ENCODE results near the gene COL5A3.
"Not testable (repeated sequence)": the region's sequence is repeated elsewhere in the genome, so short reads cannot be mapped to it uniquely, and the experiment has no call there.

COL5A3 gene

GRCh38 chr19:9970481-9970880 lies 39.8 kb downstream of the COL5A3 start:
- DNase-seq (ENCODE audit: low read depth): no peak

- DNase-seq (ENCODE audit: low read depth): no peak
Measured at GRCh38 chr19:9969688-9969975, 40.7 kb downstream of the COL5A3 start.

GRCh38 chr19:9968820-9969687 lies 41.2 kb downstream of the COL5A3 start:
- DNase-seq (ENCODE audit: low read depth): no peak

GRCh38 chr19:9967326-9967725 lies 43.0 kb downstream of the COL5A3 start:
- DNase-seq (ENCODE audit: low read depth): no peak

GRCh38 chr19:9966448-9966847 lies 43.9 kb downstream of the COL5A3 start:
- no peak for DNase-seq (ENCODE audit: low read depth)

GRCh38 chr19:9966024-9966423 lies 44.3 kb downstream of the COL5A3 start:
- DNase-seq (ENCODE audit: low read depth): no peak

GRCh38 chr19:9962623-9963290 lies 47.5 kb downstream of the COL5A3 start:
- DNase-seq (ENCODE audit: low read depth): no peak

- DNase-seq (ENCODE audit: low read depth): no peak
Measured at GRCh38 chr19:9961103-9961502, 49.2 kb downstream of the COL5A3 start.

GRCh38 chr19:9958379-9958821 lies 51.9 kb downstream of the COL5A3 start:
- DNase-seq (ENCODE audit: low read depth): no peak

GRCh38 chr19:9956956-9957355 lies 53.3 kb downstream of the COL5A3 start:
- DNase-seq (ENCODE audit: low read depth): no peak

GRCh38 chr19:9953802-9954542 lies 56.3 kb downstream of the COL5A3 start:
- DNase-seq (ENCODE audit: low read depth): no peak

- no peak for DNase-seq (ENCODE audit: low read depth)
Measured at GRCh38 chr19:9952276-9952675, 58.0 kb downstream of the COL5A3 start.

GRCh38 chr19:9947441-9947840 lies 62.9 kb downstream of the COL5A3 start:
- no peak for DNase-seq (ENCODE audit: low read depth)

- DNase-seq (ENCODE audit: low read depth): not testable (repeated sequence)
Measured at GRCh38 chr19:9946528-9947125, 63.7 kb downstream of the COL5A3 start.

GRCh38 chr19:9945319-9945966 lies 64.9 kb downstream of the COL5A3 start:
- no peak for DNase-seq (ENCODE audit: low read depth)

- no peak for DNase-seq (ENCODE audit: low read depth)
Measured at GRCh38 chr19:9943744-9944143, 66.6 kb downstream of the COL5A3 start.

- DNase-seq (ENCODE audit: low read depth): no peak
Measured at GRCh38 chr19:9941671-9942070, 68.6 kb downstream of the COL5A3 start.

GRCh38 chr19:9941231-9941630 lies 69.1 kb downstream of the COL5A3 start:
- no peak for DNase-seq (ENCODE audit: low read depth)

- DNase-seq (ENCODE audit: low read depth): no peak
Measured at GRCh38 chr19:9940778-9941177, 69.5 kb downstream of the COL5A3 start.

- DNase-seq (ENCODE audit: low read depth): no peak
Measured at GRCh38 chr19:9939301-9939913, 70.9 kb downstream of the COL5A3 start.

- DNase-seq (ENCODE audit: low read depth): no peak
Measured at GRCh38 chr19:9937001-9937411, 73.3 kb downstream of the COL5A3 start.
